ENCODE measurements around the gene PCBP3.
"Not testable (repeated sequence)": the region's sequence is repeated elsewhere in the genome, so short reads cannot be mapped to it uniquely, and the experiment has no call there.

The PCBP3 gene

GRCh38 chr21:45613881-45614280 is 29.6 kb upstream of the PCBP3 start:
- DNase-seq: no peak

GRCh38 chr21:45615145-45615711 is 28.3 kb upstream of the PCBP3 start:
- DNase-seq: peak; percentile 36

- DNase-seq: peak; percentile 47
These were observed 26.3 kb upstream of the PCBP3 start for GRCh38 chr21:45617021-45617921.

- DNase-seq: peak; percentile 41
These were observed 25.2 kb upstream of the PCBP3 start for GRCh38 chr21:45618287-45618686.

- no peak for DNase-seq
These were observed 24.6 kb upstream of the PCBP3 start for GRCh38 chr21:45618846-45619485.

GRCh38 chr21:45620201-45620923 is 23.2 kb upstream of the PCBP3 start:
- no peak for DNase-seq

GRCh38 chr21:45621435-45622331 is 21.8 kb upstream of the PCBP3 start:
- DNase-seq: not testable (repeated sequence)

GRCh38 chr21:45622416-45623097 is 21.0 kb upstream of the PCBP3 start:
- no peak for DNase-seq

GRCh38 chr21:45623436-45623835 is 20.1 kb upstream of the PCBP3 start:
- DNase-seq: no peak

GRCh38 chr21:45626127-45626526 is 17.4 kb upstream of the PCBP3 start:
- not testable (repeated sequence) for DNase-seq

- DNase-seq: no peak
These were observed 14.2 kb upstream of the PCBP3 start for GRCh38 chr21:45629046-45629981.

GRCh38 chr21:45630066-45630694 is 13.3 kb upstream of the PCBP3 start:
- DNase-seq: no peak

- DNase-seq: no peak
These were observed 12.6 kb upstream of the PCBP3 start for GRCh38 chr21:45630876-45631275.

- no peak for DNase-seq
These were observed 12.0 kb upstream of the PCBP3 start for GRCh38 chr21:45631540-45631939.

- DNase-seq: no peak
These were observed 11.4 kb upstream of the PCBP3 start for GRCh38 chr21:45632160-45632559.

- no peak for DNase-seq
These were observed 10.8 kb upstream of the PCBP3 start for GRCh38 chr21:45632637-45633251.

- DNase-seq: peak; percentile 46
These were observed 8.9 kb upstream of the PCBP3 start for GRCh38 chr21:45634511-45635183.

- DNase-seq: no peak
These were observed 8.0 kb upstream of the PCBP3 start for GRCh38 chr21:45635271-45636151.

Data from eye (tissue), 1 donor.